CD4-positive, alpha-beta T cell (primary cell): Measurements from ENCODE around the gene CDKN2B-AS1. TPM values are rescaled to one million over a fixed set of nuclear protein-coding genes. Genes with fewer than 3 reads are reported as not detected.

ENCODE experiments used
- ATAC-seq: fragments of 200-7000 bp; cut with Tn5 transposase; one replicate; pipeline ENCODE4 v1.10.0; 2022; ENCODE audit warnings: mild to moderate bottlenecking; ENCODE audit not compliant: poor library complexity
- CTCF ChIA-PET: fragments of 350-600 bp; sonication (Branson Sonifier 250); formaldehyde crosslinking; loops from one replicate; lab custom pipeline; 2021; ENCODE audit warnings: antibody characterized with exemption, inconsistent platforms; lab: Charles Lee
- POLR2A ChIA-PET: fragments of 350-600 bp; sonication (Branson Sonifier 250); formaldehyde crosslinking; loops from one replicate; lab custom pipeline; 2021; ENCODE audit warnings: antibody characterized with exemption, inconsistent platforms; lab: Charles Lee
- DNase-seq, 14 experiments: peaks; one replicate each; pipeline ENCODE4 v3.0.0-alpha.2; 2013 to 2020; ENCODE audit warnings: mixed read lengths in 2 of 14
- H3K27ac ChIP-seq, 2 donors: one replicate each; pipeline versions ENCODE4 v1.5.1 to v1.7.0; 2013; ENCODE audit warnings: low read length in 2 of 2, low read depth in 1 of 2, mild to moderate bottlenecking in 1 of 2
- H3K27me3 ChIP-seq, 2 experiments: 1 replicate in 1 of 2; 2 replicates in 1 of 2; pipeline versions ENCODE4 v1.6.1 to v1.7.0; 2013; ENCODE audit warnings: low read length in 2 of 2, control low read depth in 1 of 2, mild to moderate bottlenecking in 1 of 2, moderate library complexity in 1 of 2; ENCODE audit not compliant: insufficient read depth in 2 of 2, control insufficient read depth in 1 of 2
- H3K36me3 ChIP-seq: one replicate; pipeline ENCODE4 v1.6.1; 2013; ENCODE audit warnings: low read length, control low read depth; ENCODE audit not compliant: insufficient read depth
- H3K4me1 ChIP-seq: one replicate; pipeline ENCODE4 v1.6.1; 2013; ENCODE audit warnings: low read length, control low read depth; ENCODE audit not compliant: insufficient read depth
- H3K4me3 ChIP-seq: one replicate; pipeline ENCODE4 v1.5.1; 2013; ENCODE audit warnings: mild to moderate bottlenecking, low read length, moderate library complexity
- H3K9me3 ChIP-seq, 2 experiments: 1 replicate in 1 of 2; 2 replicates in 1 of 2; pipeline versions ENCODE4 v1.6.1 to v1.7.0; 2013; ENCODE audit warnings: low read length in 2 of 2, mild to moderate bottlenecking in 2 of 2, control low read depth in 1 of 2, moderate library complexity in 1 of 2; ENCODE audit not compliant: control insufficient read depth in 1 of 2, insufficient read depth in 1 of 2
- H3K27ac Mint-ChIP-seq: one replicate; pipeline ENCODE4 v1.8.0; 2020; ENCODE audit warnings: mixed read lengths
- H3K27me3 Mint-ChIP-seq: one replicate; pipeline ENCODE4 v1.8.0; 2021; ENCODE audit warnings: mixed read lengths
- H3K36me3 Mint-ChIP-seq: one replicate; pipeline ENCODE4 v1.8.0; 2021; ENCODE audit warnings: low read depth, mixed read lengths
- H3K4me1 Mint-ChIP-seq: one replicate; pipeline ENCODE4 v1.8.0; 2021; ENCODE audit warnings: low read depth, mixed read lengths
- H3K4me3 Mint-ChIP-seq: one replicate; pipeline ENCODE4 v1.8.0; 2020; ENCODE audit warnings: mild to moderate bottlenecking, mixed read lengths
- H3K9me3 Mint-ChIP-seq: one replicate; pipeline ENCODE4 v1.8.0; 2020; ENCODE audit warnings: mixed read lengths
- intact Hi-C, 2 experiments: fragments of 100-400 bp; cut with DNase I in 1 of 2; cut with micrococcal nuclease in 1 of 2; formaldehyde crosslinking; loops; one replicate each; pipeline versions ENCODE4 v1.15.1 to v1.9.0; 2023 to 2025; cut with DNase I, micrococcal nuclease
- total RNA-seq, 174 experiments: library from RNA in 2 of 174; stranded (reverse) in 2 of 174; gene quantifications; one replicate each; pipeline ENCODE4 v1.2.3 and lab custom pipeline; 2021 to 2026
- TF ChIP-seq, protein P1 (sequence below): fragments of 200-600 bp; IDR thresholded peaks from one replicate; pipeline ENCODE4 v1.8.0; 2022; ENCODE audit warnings: antibody characterized with exemption, mild to moderate bottlenecking

Gene CDKN2B-AS1
- total RNA-seq, 2 experiments from 2014 or later, result 0.25 to 0.30 TPM

DNA sequence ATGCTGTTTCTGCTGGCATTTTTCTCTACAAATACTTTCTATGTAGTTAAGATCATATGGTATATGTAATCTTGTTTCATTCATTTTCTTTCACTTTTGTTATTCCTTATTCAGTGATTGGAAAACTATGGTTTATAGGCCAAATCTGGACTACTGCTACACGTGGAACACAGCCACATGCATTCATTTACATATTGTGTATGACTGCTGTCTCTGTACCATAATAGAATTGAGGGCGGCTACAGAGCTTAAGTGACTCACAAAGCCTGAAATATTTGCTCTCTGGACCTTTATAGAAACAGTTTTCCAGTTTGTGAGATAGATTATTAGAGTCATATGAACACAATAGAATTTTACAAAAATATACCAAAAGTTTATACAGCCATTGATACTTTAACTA is 148.1 kb downstream of the CDKN2B-AS1 start:
- no peaks in the 10 kb centered on the region for H3K9me3 Mint-ChIP-seq
- DNase-seq (no peak), ATAC-seq (no peak)
- H3K27me3 ChIP-seq, result no peaks in the 10 kb centered on the region
- ChIA-PET POLR2A (no interaction called here), CTCF (interaction anchor here (1.2 kb wide), 1 partner anchor 9 kb away, joined by 3 read pairs; no protein-coding TSS in a partner anchor)
- no peak overlapping the region for H3K4me3 ChIP-seq
- H3K36me3 ChIP-seq, result no peaks in the 10 kb centered on the region
- no peaks in the 10 kb centered on the region for H3K36me3 Mint-ChIP-seq
- H3K27ac Mint-ChIP-seq, result no peak overlapping the region
- H3K4me3 Mint-ChIP-seq, result no peak overlapping the region
- intact Hi-C loops, result no loop called here
- TF ChIP-seq, protein P1, sequence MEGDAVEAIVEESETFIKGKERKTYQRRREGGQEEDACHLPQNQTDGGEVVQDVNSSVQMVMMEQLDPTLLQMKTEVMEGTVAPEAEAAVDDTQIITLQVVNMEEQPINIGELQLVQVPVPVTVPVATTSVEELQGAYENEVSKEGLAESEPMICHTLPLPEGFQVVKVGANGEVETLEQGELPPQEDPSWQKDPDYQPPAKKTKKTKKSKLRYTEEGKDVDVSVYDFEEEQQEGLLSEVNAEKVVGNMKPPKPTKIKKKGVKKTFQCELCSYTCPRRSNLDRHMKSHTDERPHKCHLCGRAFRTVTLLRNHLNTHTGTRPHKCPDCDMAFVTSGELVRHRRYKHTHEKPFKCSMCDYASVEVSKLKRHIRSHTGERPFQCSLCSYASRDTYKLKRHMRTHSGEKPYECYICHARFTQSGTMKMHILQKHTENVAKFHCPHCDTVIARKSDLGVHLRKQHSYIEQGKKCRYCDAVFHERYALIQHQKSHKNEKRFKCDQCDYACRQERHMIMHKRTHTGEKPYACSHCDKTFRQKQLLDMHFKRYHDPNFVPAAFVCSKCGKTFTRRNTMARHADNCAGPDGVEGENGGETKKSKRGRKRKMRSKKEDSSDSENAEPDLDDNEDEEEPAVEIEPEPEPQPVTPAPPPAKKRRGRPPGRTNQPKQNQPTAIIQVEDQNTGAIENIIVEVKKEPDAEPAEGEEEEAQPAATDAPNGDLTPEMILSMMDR, result no peak
- H3K4me1 ChIP-seq, result no peaks in the 10 kb centered on the region
- H3K4me1 Mint-ChIP-seq, result no peaks in the 10 kb centered on the region
- H3K27ac ChIP-seq, result no peak overlapping the region
- H3K9me3 ChIP-seq, result no peaks in the 10 kb centered on the region
- H3K27me3 Mint-ChIP-seq, result peaks cover 34% of the 10 kb centered on the region

DNA sequence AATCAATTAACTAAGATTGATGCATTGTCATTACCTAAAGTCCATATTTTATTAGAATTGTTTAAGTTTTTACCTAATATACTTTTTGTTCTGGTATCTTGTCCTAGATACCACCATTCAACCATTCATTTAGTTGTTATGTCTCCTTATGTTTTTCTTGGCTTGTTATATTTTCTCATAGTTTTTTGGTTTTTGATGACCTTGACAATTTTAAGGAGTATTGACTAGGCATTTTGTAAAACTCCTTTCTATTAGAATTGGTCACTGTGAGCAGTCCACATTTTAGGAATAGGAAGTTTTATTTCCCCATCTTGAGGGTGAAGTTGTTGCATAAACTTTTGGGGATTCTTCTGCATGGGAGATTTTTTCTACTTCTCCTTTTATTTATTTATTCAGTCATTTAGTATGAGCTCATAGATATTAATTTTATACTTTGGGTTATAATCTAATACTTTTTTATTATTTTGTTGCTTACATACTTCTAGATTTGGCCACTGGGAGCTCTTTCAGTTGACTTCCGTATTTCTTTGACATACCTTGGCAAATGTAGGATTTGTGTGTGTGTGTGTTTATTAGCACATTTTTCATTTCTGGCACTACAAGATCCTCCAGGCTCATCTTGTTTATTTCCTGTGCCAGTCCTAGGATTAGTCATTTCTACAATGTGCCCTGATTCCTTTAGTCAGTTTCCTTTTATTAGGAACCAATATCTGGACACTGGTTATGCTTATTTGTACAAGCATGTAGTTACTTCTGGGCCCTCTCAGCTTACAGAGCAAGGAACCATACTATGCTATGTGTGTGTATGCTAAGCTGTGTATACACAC is 149.4 kb downstream of the CDKN2B-AS1 start:
- no peak overlapping the region for H3K4me3 ChIP-seq
- CTCF ChIA-PET, result no interaction called here
- intact Hi-C loops, result no loop called here

DNA sequence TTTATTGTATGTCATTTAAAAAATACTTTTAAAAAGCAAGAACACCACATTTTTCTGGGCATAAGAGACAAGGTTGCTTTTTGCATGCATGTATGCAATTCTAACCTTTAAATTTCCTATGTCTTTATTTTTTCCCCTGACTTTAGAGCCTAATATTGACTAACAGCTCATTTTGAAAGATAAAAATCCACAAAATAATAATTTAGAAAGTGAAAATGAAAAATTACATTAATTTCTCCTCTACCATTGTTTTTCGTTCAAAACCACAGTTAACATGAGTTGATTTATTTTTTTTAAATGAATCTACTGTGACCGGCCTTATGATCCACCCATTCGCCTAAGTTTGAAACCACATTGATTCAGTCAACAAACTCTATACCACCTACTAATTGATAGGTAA is 152.0 kb downstream of the CDKN2B-AS1 start:
- Histone ChIP-seq H3K4me3 (no peak overlapping the region), H3K9me3 (no peaks in the 10 kb centered on the region), H3K36me3 (no peaks in the 10 kb centered on the region), H3K4me1 (peaks cover 3% of the 10 kb centered on the region), H3K27ac (no peak overlapping the region), H3K27me3 (no peaks in the 10 kb centered on the region)
- H3K9me3 Mint-ChIP-seq, result no peaks in the 10 kb centered on the region
- no peaks in the 10 kb centered on the region for H3K36me3 Mint-ChIP-seq
- peaks cover 7% of the 10 kb centered on the region for H3K27me3 Mint-ChIP-seq
- DNase-seq (no peak), ATAC-seq (no peak)
- H3K4me3 Mint-ChIP-seq, result no peak overlapping the region
- H3K4me1 Mint-ChIP-seq, result no peaks in the 10 kb centered on the region
- ChIA-PET CTCF (interaction anchor here (1.8 kb wide), 1 partner anchor 138 kb away, joined by 4 read pairs; the partner anchor contains the start of gene CDKN2B), POLR2A (no interaction called here)
- intact Hi-C loops, result no loop called here
- TF ChIP-seq, protein P1, result no peak
- no peak overlapping the region for H3K27ac Mint-ChIP-seq

More for the DNA sequence above, 149.4 kb downstream of the CDKN2B-AS1 start:
- Mint-ChIP-seq H3K36me3 (no peaks in the 10 kb centered on the region), H3K4me3 (no peak overlapping the region), H3K9me3 (no peaks in the 10 kb centered on the region), H3K27me3 (peaks cover 24% of the 10 kb centered on the region), H3K4me1 (no peaks in the 10 kb centered on the region), H3K27ac (no peak overlapping the region)
- POLR2A ChIA-PET, result no interaction called here
- TF ChIP-seq, protein P1, result no peak
- ATAC-seq, result no peak
- Histone ChIP-seq H3K9me3 (no peaks in the 10 kb centered on the region), H3K27ac (no peak overlapping the region), H3K36me3 (no peaks in the 10 kb centered on the region), H3K4me1 (peaks cover 3% of the 10 kb centered on the region), H3K27me3 (no peaks in the 10 kb centered on the region)
- peak in 1 of 14 experiments; percentile 1 for DNase-seq
